Thoracic aorta (tissue), 2 donors: Measurements from ENCODE around the gene AREL1. TPM values are rescaled to one million over a fixed set of nuclear protein-coding genes. Genes with fewer than 3 reads are reported as not detected.

Experiments used
- ATAC-seq: fragments of 150-250 bp; one replicate; pipeline ENCODE4 v1.8.0; 2017; ENCODE audit warnings: low read depth; ENCODE audit not compliant: insufficient number of reproducible peaks, low FRiP score
- DNase-seq: peaks from one replicate; pipeline ENCODE4 v3.0.0-alpha.2; 2020; ENCODE audit warnings: low spot score
- H3K27ac ChIP-seq, 2 donors: fragments of 200-600 bp; sonication (generic); 1 replicate in 1 of 2; 2 replicates in 1 of 2; pipeline ENCODE4 v1.5.1; 2016; ENCODE audit warnings: mild to moderate bottlenecking in 2 of 2, moderate library complexity in 2 of 2
- H3K27me3 ChIP-seq: fragments of 200-600 bp; sonication (generic); replicated peaks from 2 replicates; pipeline ENCODE4 v1.6.0; 2016; ENCODE audit warnings: mild to moderate bottlenecking; ENCODE audit not compliant: insufficient read depth
- H3K36me3 ChIP-seq: fragments of 200-600 bp; sonication (generic); one replicate; pipeline ENCODE4 v1.5.1; 2016
- H3K4me1 ChIP-seq, 2 donors: fragments of 200-600 bp; sonication (generic); 1 replicate in 1 of 2; 2 replicates in 1 of 2; pipeline versions ENCODE4 v1.5.1 to v1.6.0; 2016; ENCODE audit warnings: low read depth in 2 of 2, mild to moderate bottlenecking in 1 of 2; ENCODE audit not compliant: control insufficient read depth in 1 of 2
- H3K4me3 ChIP-seq: fragments of 200-600 bp; sonication (generic); 2 replicates; pipeline ENCODE4 v1.5.1; 2016; ENCODE audit warnings: mild to moderate bottlenecking
- H3K9me3 ChIP-seq: fragments of 200-600 bp; sonication (generic); 2 replicates; pipeline ENCODE4 v1.5.1; 2016
- total RNA-seq, 2 donors: library from RNA; depleted of rRNA; stranded (reverse); fragments of >200 nt; gene quantifications; one replicate each; pipeline versions ENCODE4 v1.1.0 to v1.2.3, GENCODE V29; 2016
- TF ChIP-seq, protein P1 (sequence below): fragments of 200-600 bp; sonication (generic); IDR thresholded peaks from one replicate; pipeline ENCODE4 v1.5.1; 2019; ENCODE audit warnings: antibody characterized with exemption

The AREL1 gene
- total RNA-seq, 2 donors from 2014 or later, result 29.6 to 51.4 TPM

DNA sequence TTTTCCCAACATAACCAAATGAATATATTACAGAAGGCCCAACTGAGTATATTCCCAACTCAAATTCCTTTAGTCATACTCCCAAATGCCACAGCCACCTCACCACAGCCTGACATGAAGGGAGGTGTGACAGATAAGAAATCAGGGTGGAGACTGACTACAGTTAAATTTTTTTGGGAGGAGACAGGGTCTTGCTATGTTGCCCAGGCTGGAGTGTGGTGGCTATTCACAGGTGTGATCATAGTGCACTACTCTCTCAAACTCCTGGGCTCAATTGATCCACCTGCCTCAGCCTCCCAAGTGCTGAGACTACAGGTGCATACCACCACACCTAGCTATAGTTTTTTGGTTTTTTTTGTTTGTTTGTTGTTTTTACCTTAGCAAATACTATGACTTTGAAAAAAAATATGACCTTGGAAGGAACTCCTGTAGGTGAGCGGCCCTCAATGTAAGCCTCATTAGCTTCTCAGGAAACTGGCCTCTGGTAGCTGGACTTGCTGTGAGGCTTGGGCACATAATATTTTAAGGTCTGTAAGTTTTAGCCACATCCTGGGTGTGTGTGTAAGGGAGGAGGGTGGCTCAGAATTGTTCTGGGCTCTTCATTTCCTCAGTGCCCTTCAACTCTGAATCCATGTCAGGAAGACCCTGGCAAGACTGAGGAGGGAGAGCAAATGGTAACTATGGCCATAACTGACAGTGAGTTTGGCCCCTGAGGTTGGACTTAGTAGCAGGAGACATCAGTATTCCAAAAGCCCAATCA lies 61.8 kb downstream of the AREL1 start:
- DNase-seq, result no peak
- Histone ChIP-seq H3K4me1 (peaks cover 59 to 86% of the 10 kb centered on the region in 2 donors), H3K9me3 (no peaks in the 10 kb centered on the region), H3K27me3 (no peaks in the 10 kb centered on the region), H3K36me3 (no peaks in the 10 kb centered on the region), H3K4me3 (no peak overlapping the region), H3K27ac (peak overlapping the region in 1 of 2 donors; percentile 81)
- ATAC-seq, result no peak
- TF ChIP-seq, protein P1, sequence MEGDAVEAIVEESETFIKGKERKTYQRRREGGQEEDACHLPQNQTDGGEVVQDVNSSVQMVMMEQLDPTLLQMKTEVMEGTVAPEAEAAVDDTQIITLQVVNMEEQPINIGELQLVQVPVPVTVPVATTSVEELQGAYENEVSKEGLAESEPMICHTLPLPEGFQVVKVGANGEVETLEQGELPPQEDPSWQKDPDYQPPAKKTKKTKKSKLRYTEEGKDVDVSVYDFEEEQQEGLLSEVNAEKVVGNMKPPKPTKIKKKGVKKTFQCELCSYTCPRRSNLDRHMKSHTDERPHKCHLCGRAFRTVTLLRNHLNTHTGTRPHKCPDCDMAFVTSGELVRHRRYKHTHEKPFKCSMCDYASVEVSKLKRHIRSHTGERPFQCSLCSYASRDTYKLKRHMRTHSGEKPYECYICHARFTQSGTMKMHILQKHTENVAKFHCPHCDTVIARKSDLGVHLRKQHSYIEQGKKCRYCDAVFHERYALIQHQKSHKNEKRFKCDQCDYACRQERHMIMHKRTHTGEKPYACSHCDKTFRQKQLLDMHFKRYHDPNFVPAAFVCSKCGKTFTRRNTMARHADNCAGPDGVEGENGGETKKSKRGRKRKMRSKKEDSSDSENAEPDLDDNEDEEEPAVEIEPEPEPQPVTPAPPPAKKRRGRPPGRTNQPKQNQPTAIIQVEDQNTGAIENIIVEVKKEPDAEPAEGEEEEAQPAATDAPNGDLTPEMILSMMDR, result no peak

DNA sequence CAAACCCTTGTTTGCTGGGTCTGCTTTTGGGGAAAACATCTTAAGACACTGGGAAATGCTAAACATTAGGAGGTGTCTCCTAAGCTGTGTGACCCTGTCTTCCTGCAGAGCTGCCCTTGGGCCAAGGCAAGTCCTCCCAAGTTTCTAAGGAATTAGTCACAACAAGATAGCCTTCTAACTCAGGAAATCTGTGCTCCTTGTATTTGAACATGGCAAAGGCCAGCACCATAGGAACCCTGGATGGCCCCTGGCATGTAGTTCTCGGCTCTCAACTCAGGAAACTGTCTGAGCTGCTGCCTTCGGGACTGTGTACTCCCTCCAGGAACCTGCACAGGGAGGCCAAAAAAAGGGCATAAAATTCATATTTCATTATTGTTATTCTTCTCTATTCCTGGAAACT lies 63.2 kb downstream of the AREL1 start:
- Histone ChIP-seq H3K4me3 (no peak overlapping the region), H3K36me3 (no peaks in the 10 kb centered on the region), H3K9me3 (no peaks in the 10 kb centered on the region), H3K27ac (peak overlapping the region; percentile 81 to 87), H3K4me1 (peaks cover 46 to 83% of the 10 kb centered on the region in 2 donors), H3K27me3 (no peaks in the 10 kb centered on the region)
- TF ChIP-seq, protein P1, result no peak
- ATAC-seq (no peak), DNase-seq (no peak)

DNA sequence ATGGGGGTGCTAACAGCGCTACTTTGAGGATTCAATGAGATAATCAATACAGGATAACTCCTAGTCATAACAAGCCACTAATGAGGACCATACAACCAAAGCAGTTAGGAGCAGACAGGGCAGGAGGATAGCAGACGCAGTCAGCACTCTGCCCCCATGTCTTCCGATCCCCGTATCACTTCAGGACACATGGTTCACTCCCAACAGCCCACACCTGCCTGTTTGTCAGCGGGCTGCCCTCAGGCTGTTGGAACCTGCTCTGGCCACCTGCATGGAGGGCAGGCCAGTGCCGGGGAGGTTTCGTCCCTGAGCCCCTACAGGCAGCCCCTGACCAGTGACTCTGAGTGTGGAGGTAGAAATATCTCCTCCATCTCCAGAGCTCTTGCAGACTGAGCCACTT lies 63.7 kb downstream of the AREL1 start:
- H3K36me3 ChIP-seq, result no peaks in the 10 kb centered on the region
- DNase-seq (no peak), ATAC-seq (no peak)
- no peaks in the 10 kb centered on the region for H3K9me3 ChIP-seq
- no peaks in the 10 kb centered on the region for H3K27me3 ChIP-seq
- peaks cover 41 to 83% of the 10 kb centered on the region in 2 donors for H3K4me1 ChIP-seq
- H3K27ac ChIP-seq, result peak overlapping the region; percentile 81 to 87
- TF ChIP-seq, protein P1, result no peak
- no peak overlapping the region for H3K4me3 ChIP-seq

DNA sequence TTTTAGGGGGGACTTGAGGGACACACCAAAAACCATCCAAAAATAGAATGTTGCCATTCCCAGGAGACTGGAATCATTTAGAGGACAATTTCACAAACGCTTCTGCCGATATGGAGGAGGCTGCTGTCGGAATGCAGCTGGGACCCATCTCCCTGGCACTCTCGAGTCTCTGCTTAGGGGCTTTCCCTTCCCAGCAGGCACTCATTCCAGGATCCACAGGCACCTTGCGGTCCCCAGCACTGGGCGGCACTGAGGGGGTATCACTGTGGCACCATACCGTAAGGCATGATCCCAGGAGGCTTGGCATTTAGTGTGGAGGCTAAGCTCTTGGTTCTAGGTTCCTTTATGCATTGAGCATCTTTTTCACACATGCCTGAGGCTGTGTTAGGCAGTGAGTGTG lies 64.3 kb downstream of the AREL1 start:
- no peaks in the 10 kb centered on the region for H3K36me3 ChIP-seq
- TF ChIP-seq, protein P1, result no peak
- ATAC-seq (no peak), DNase-seq (no peak)
- H3K4me1 ChIP-seq, result peaks cover 38 to 79% of the 10 kb centered on the region in 2 donors
- H3K27ac ChIP-seq, result peak overlapping the region; percentile 81 to 87
- no peaks in the 10 kb centered on the region for H3K27me3 ChIP-seq
- H3K9me3 ChIP-seq, result no peaks in the 10 kb centered on the region
- H3K4me3 ChIP-seq, result no peak overlapping the region

DNA sequence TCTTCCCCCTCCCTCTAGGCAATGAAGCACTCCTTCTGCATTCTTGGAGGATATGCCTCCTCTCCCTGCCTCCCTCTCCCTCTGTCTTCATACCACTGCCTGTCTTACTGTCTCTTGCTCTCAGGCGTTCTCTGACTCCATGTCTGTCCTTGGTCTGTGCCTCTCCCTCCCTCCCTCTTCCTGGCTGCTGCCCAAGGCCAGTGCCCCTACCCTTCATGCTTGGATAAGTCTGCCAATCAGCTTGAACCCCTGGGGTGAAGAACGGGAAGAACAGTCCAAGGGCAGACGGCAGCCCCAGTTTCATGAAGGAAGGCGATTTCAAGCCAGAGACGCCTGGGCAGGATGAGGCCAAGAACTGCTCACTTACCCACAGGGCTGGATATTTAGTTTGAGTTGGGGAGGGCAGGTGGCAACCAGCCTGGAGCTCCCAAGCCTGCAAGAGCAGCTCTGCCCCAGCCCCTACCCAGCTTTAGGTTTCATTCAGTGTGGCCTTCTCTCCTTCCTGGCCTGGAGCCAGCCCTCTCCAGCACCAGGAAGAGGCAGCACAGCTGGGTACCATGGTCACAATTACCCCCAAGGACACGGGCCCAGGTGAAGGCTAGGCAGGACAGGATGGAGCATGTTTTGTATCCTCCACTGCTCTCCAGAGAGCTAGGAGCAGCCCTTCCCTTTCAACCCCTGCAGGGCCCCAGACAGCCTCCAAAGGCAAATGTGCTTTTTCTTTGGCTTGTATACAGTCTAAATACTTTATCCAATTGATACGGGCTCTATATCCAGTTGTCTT lies 65.0 kb downstream of the AREL1 start:
- Histone ChIP-seq H3K4me1 (peaks cover 33 to 75% of the 10 kb centered on the region in 2 donors), H3K27ac (peak overlapping the region; percentile 81 to 87)
- no peak for DNase-seq

More for the DNA sequence above, 65.0 kb downstream of the AREL1 start:
- ATAC-seq, result peak; percentile 31
- Histone ChIP-seq H3K4me3 (no peak overlapping the region), H3K9me3 (no peaks in the 10 kb centered on the region), H3K27me3 (no peaks in the 10 kb centered on the region), H3K36me3 (no peaks in the 10 kb centered on the region)
- TF ChIP-seq, protein P1, result no peak
